Measurements from ENCODE around the gene MMUT. TPM values are rescaled to one million over a fixed set of nuclear protein-coding genes. Genes with fewer than 3 reads are reported as not detected.
"Not testable (repeated sequence)": the region's sequence is repeated elsewhere in the genome, so short reads cannot be mapped to it uniquely, and the experiment has no call there.

MMUT gene
- polyA plus RNA-seq (2013, experiment 1 of 2), result 20.4 TPM
- polyA plus RNA-seq (2013, experiment 2 of 2), result 21.8 TPM

- Histone ChIP-seq H3K27ac (ENCODE audit: low read depth, low read length, severe bottlenecking) (peak within 1 kb of the TSS; percentile 71), H3K9me3 (ENCODE audit: control insufficient read depth, low read length) (no peaks in the 10 kb centered on the region), H3K4me1 (ENCODE audit: control insufficient read depth, insufficient read depth, low read length, poor library complexity, severe bottlenecking) (peaks cover 3% of the 10 kb centered on the region), H3K36me3 (ENCODE audit: control insufficient read depth, insufficient read depth, low read length) (peaks cover 4% of the 10 kb centered on the region), H3K4me3 (ENCODE audit: extremely low read depth, insufficient read depth, low read length, poor library complexity, severe bottlenecking) (peak within 1 kb of the TSS; percentile 70)
- 0 to 3% methylated on average over 13 to 20 of the region's 37 CpGs for WGBS, 2 experiments (ENCODE audit: insufficient coverage in 2 of 2)
Measured at GRCh38 chr6:49462927-49463611, at the start of gene MMUT, which contains the start of gene CENPQ. TSS of gene MMUT (minus strand) at chr6:49463253. CDS start at chr6:49459466, 3,787 bp downstream. TSS of gene CENPQ (plus strand) at chr6:49463370. CDS start at chr6:49470177, 6,807 bp downstream.

GRCh38 chr6:49509342-49509741, 46.3 kb upstream of the MMUT start:
- Histone ChIP-seq H3K36me3 (ENCODE audit: control insufficient read depth, insufficient read depth, low read length) (no peaks in the 10 kb centered on the region), H3K27ac (ENCODE audit: low read depth, low read length, severe bottlenecking) (no peak overlapping the region), H3K9me3 (ENCODE audit: control insufficient read depth, low read length) (no peaks in the 10 kb centered on the region), H3K4me1 (ENCODE audit: control insufficient read depth, insufficient read depth, low read length, poor library complexity, severe bottlenecking) (no peaks in the 10 kb centered on the region), H3K4me3 (ENCODE audit: extremely low read depth, insufficient read depth, low read length, poor library complexity, severe bottlenecking) (no peak overlapping the region)
- 83% methylated on average over 2 of the region's 3 CpGs; no CpG with 5 or more reads in 1 of the 2 experiments for WGBS, 2 experiments (ENCODE audit: insufficient coverage in 2 of 2)

GRCh38 chr6:49506569-49507111, 43.6 kb upstream of the MMUT start:
- Histone ChIP-seq H3K27ac (ENCODE audit: low read depth, low read length, severe bottlenecking) (no peak overlapping the region), H3K36me3 (ENCODE audit: control insufficient read depth, insufficient read depth, low read length) (no peaks in the 10 kb centered on the region), H3K4me1 (ENCODE audit: control insufficient read depth, insufficient read depth, low read length, poor library complexity, severe bottlenecking) (no peaks in the 10 kb centered on the region), H3K4me3 (ENCODE audit: extremely low read depth, insufficient read depth, low read length, poor library complexity, severe bottlenecking) (no peak overlapping the region), H3K9me3 (ENCODE audit: control insufficient read depth, low read length) (no peaks in the 10 kb centered on the region)
- WGBS, 2 experiments (ENCODE audit: insufficient coverage in 2 of 2), result 100% methylated on average over 1 of the region's 5 CpGs

GRCh38 chr6:49504666-49505065, 41.6 kb upstream of the MMUT start:
- Histone ChIP-seq H3K4me3 (ENCODE audit: extremely low read depth, insufficient read depth, low read length, poor library complexity, severe bottlenecking) (no peak overlapping the region), H3K4me1 (ENCODE audit: control insufficient read depth, insufficient read depth, low read length, poor library complexity, severe bottlenecking) (no peaks in the 10 kb centered on the region), H3K36me3 (ENCODE audit: control insufficient read depth, insufficient read depth, low read length) (no peaks in the 10 kb centered on the region), H3K27ac (ENCODE audit: low read depth, low read length, severe bottlenecking) (no peak overlapping the region), H3K9me3 (ENCODE audit: control insufficient read depth, low read length) (no peaks in the 10 kb centered on the region)
- 87 to 90% methylated on average over 3 to 5 of the region's 5 CpGs for WGBS, 2 experiments (ENCODE audit: insufficient coverage in 2 of 2)

GRCh38 chr6:49499623-49500022, 36.6 kb upstream of the MMUT start, which contains the start of gene GLYATL3:
TSS of gene GLYATL3 (plus strand) at chr6:49499923. CDS start at chr6:49511991, 12,068 bp downstream.
- H3K4me1 ChIP-seq (ENCODE audit: control insufficient read depth, insufficient read depth, low read length, poor library complexity, severe bottlenecking), result no peaks in the 10 kb centered on the region
- H3K36me3 ChIP-seq (ENCODE audit: control insufficient read depth, insufficient read depth, low read length), result peaks cover 5% of the 10 kb centered on the region
- H3K4me3 ChIP-seq (ENCODE audit: extremely low read depth, insufficient read depth, low read length, poor library complexity, severe bottlenecking), result no peak within 1 kb of the TSS
- no peaks in the 10 kb centered on the region for H3K9me3 ChIP-seq (ENCODE audit: control insufficient read depth, low read length)
- no peak within 1 kb of the TSS for H3K27ac ChIP-seq (ENCODE audit: low read depth, low read length, severe bottlenecking)
- no CpG with 5 or more reads among the region's 2 CpGs for whole genome bisulfite sequencing, 2 experiments (ENCODE audit: insufficient coverage in 2 of 2)

GRCh38 chr6:49499126-49499525, 36.1 kb upstream of the MMUT start:
- no peak overlapping the region for H3K27ac ChIP-seq (ENCODE audit: low read depth, low read length, severe bottlenecking)

GRCh38 chr6:49497304-49497703, 34.3 kb upstream of the MMUT start:
- Histone ChIP-seq H3K27ac (ENCODE audit: low read depth, low read length, severe bottlenecking) (no peak overlapping the region), H3K4me3 (ENCODE audit: extremely low read depth, insufficient read depth, low read length, poor library complexity, severe bottlenecking) (no peak overlapping the region), H3K36me3 (ENCODE audit: control insufficient read depth, insufficient read depth, low read length) (peaks cover 5% of the 10 kb centered on the region), H3K9me3 (ENCODE audit: control insufficient read depth, low read length) (no peaks in the 10 kb centered on the region), H3K4me1 (ENCODE audit: control insufficient read depth, insufficient read depth, low read length, poor library complexity, severe bottlenecking) (no peaks in the 10 kb centered on the region)
- WGBS, 2 experiments (ENCODE audit: insufficient coverage in 2 of 2), result no CpG with 5 or more reads among the region's 3 CpGs

More at GRCh38 chr6:49499126-49499525, 36.1 kb upstream of the MMUT start:
- Histone ChIP-seq H3K4me1 (ENCODE audit: control insufficient read depth, insufficient read depth, low read length, poor library complexity, severe bottlenecking) (no peaks in the 10 kb centered on the region), H3K4me3 (ENCODE audit: extremely low read depth, insufficient read depth, low read length, poor library complexity, severe bottlenecking) (no peak overlapping the region), H3K9me3 (ENCODE audit: control insufficient read depth, low read length) (no peaks in the 10 kb centered on the region), H3K36me3 (ENCODE audit: control insufficient read depth, insufficient read depth, low read length) (peaks cover 5% of the 10 kb centered on the region)
- WGBS, 2 experiments (ENCODE audit: insufficient coverage in 2 of 2), result no CpG with 5 or more reads among the region's 1 CpG

- Histone ChIP-seq H3K36me3 (ENCODE audit: control insufficient read depth, insufficient read depth, low read length) (peaks cover 42% of the 10 kb centered on the region), H3K4me3 (ENCODE audit: extremely low read depth, insufficient read depth, low read length, poor library complexity, severe bottlenecking) (no peak overlapping the region), H3K27ac (ENCODE audit: low read depth, low read length, severe bottlenecking) (no peak overlapping the region), H3K4me1 (ENCODE audit: control insufficient read depth, insufficient read depth, low read length, poor library complexity, severe bottlenecking) (no peaks in the 10 kb centered on the region), H3K9me3 (ENCODE audit: control insufficient read depth, low read length) (no peaks in the 10 kb centered on the region)
- no CpG with 5 or more reads among the region's 4 CpGs for WGBS, 2 experiments (ENCODE audit: insufficient coverage in 2 of 2)
Measured at GRCh38 chr6:49490633-49491032, 27.6 kb upstream of the MMUT start.

GRCh38 chr6:49483380-49483779, 20.3 kb upstream of the MMUT start:
- H3K27ac ChIP-seq (ENCODE audit: low read depth, low read length, severe bottlenecking); H3K9me3 ChIP-seq (ENCODE audit: control insufficient read depth, low read length); H3K4me3 ChIP-seq (ENCODE audit: extremely low read depth, insufficient read depth, low read length, poor library complexity, severe bottlenecking); H3K4me1 ChIP-seq (ENCODE audit: control insufficient read depth, insufficient read depth, low read length, poor library complexity, severe bottlenecking): not testable (repeated sequence)
- H3K36me3 ChIP-seq (ENCODE audit: control insufficient read depth, insufficient read depth, low read length), result peaks cover 15% of the 10 kb centered on the region
- 85 to 93% methylated on average over 7 to 10 of the region's 14 CpGs for WGBS, 2 experiments (ENCODE audit: insufficient coverage in 2 of 2)

GRCh38 chr6:49481846-49482245, 18.8 kb upstream of the MMUT start:
- H3K4me1 ChIP-seq (ENCODE audit: control insufficient read depth, insufficient read depth, low read length, poor library complexity, severe bottlenecking); H3K9me3 ChIP-seq (ENCODE audit: control insufficient read depth, low read length); H3K4me3 ChIP-seq (ENCODE audit: extremely low read depth, insufficient read depth, low read length, poor library complexity, severe bottlenecking); H3K27ac ChIP-seq (ENCODE audit: low read depth, low read length, severe bottlenecking): not testable (repeated sequence)
- H3K36me3 ChIP-seq (ENCODE audit: control insufficient read depth, insufficient read depth, low read length), result peaks cover 14% of the 10 kb centered on the region
- 93 to 98% methylated on average over 12 of the region's 22 CpGs for WGBS, 2 experiments (ENCODE audit: insufficient coverage in 2 of 2)

Measured in mesodermal cell (in vitro differentiated cells).